HG02943 (cell line): ENCODE results near the gene FNDC3B.

Experiments
- ATAC-seq: cut with Tn5 transposase; IDR thresholded peaks from one replicate; pipeline ENCODE4 v1.9.1; 2021; ENCODE audit warnings: mild to moderate bottlenecking, low read depth, moderate library complexity; ENCODE audit not compliant: unreplicated experiment

Gene FNDC3B

GRCh38 chr3:172273378-172273777 lies 234.0 kb downstream of the FNDC3B start:
- no peak for ATAC-seq

GRCh38 chr3:172274906-172275305 lies 235.5 kb downstream of the FNDC3B start:
- ATAC-seq, result no peak

GRCh38 chr3:172275586-172275985 lies 236.2 kb downstream of the FNDC3B start:
- no peak for ATAC-seq

GRCh38 chr3:172276103-172276502 lies 236.7 kb downstream of the FNDC3B start:
- no peak for ATAC-seq

- ATAC-seq, result no peak
Measured at GRCh38 chr3:172277151-172277652, 237.8 kb downstream of the FNDC3B start.

- no peak for ATAC-seq
Measured at GRCh38 chr3:172279191-172279640, 239.8 kb downstream of the FNDC3B start.

GRCh38 chr3:172279974-172280373 lies 240.6 kb downstream of the FNDC3B start:
- no peak for ATAC-seq

GRCh38 chr3:172280406-172281051 lies 241.2 kb downstream of the FNDC3B start:
- no peak for ATAC-seq

- ATAC-seq, result no peak
Measured at GRCh38 chr3:172281884-172282283, 242.5 kb downstream of the FNDC3B start.

- ATAC-seq, result no peak
Measured at GRCh38 chr3:172282850-172283249, 243.5 kb downstream of the FNDC3B start.

- ATAC-seq, result no peak
Measured at GRCh38 chr3:172283841-172284357, 244.5 kb downstream of the FNDC3B start.

GRCh38 chr3:172285844-172286243 lies 246.5 kb downstream of the FNDC3B start:
- ATAC-seq, result no peak

- ATAC-seq, result no peak
Measured at GRCh38 chr3:172286548-172287148, 247.3 kb downstream of the FNDC3B start.

GRCh38 chr3:172287937-172288477 lies 248.6 kb downstream of the FNDC3B start:
- ATAC-seq, result no peak

GRCh38 chr3:172288651-172289050 lies 249.3 kb downstream of the FNDC3B start:
- ATAC-seq, result no peak

- no peak for ATAC-seq
Measured at GRCh38 chr3:172289583-172289982, 250.2 kb downstream of the FNDC3B start.

GRCh38 chr3:172290457-172290856 lies 251.1 kb downstream of the FNDC3B start:
- no peak for ATAC-seq

GRCh38 chr3:172291650-172292049 lies 252.3 kb downstream of the FNDC3B start:
- no peak for ATAC-seq

GRCh38 chr3:172292422-172292821 lies 253.0 kb downstream of the FNDC3B start:
- ATAC-seq, result no peak

- ATAC-seq, result no peak
Measured at GRCh38 chr3:172293093-172293492, 253.7 kb downstream of the FNDC3B start.

- ATAC-seq, result no peak
Measured at GRCh38 chr3:172294223-172294806, 254.9 kb downstream of the FNDC3B start.
